GM18511 (cell line): ENCODE measurements around the gene CACNG3.
"Not testable (repeated sequence)": the region's sequence is repeated elsewhere in the genome, so short reads cannot be mapped to it uniquely, and the experiment has no call there.

ENCODE experiments used
- ATAC-seq: cut with Tn5 transposase; IDR thresholded peaks from one replicate; pipeline ENCODE4 v1.9.1; 2021; ENCODE audit warnings: mild to moderate bottlenecking, moderate library complexity; ENCODE audit not compliant: unreplicated experiment

The CACNG3 gene

DNA sequence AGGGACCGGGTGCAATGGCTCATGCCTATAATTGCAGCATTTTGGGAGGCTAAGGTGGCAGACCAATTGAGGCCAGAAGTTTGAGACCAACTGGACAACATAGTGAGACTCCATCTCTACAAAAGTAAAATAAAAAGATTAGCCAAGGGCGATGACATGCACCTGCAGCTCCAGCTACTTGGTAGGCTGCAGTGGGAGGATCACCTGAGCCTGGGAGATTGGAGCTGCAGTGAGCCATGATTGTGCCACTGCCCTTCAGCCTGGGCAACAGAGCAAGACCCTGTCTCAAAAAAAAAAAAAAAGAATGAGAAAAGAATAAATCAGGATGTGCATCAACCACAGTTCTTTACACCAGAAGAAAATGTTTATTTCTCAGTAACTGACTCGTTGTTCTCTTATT is 76.0 kb downstream of the CACNG3 start:
- no peak for ATAC-seq

GRCh38 chr16:24332582-24333090 is 76.5 kb downstream of the CACNG3 start:
- no peak for ATAC-seq

- ATAC-seq: no peak
Observed at GRCh38 chr16:24336491-24336890, 80.4 kb downstream of the CACNG3 start.

DNA sequence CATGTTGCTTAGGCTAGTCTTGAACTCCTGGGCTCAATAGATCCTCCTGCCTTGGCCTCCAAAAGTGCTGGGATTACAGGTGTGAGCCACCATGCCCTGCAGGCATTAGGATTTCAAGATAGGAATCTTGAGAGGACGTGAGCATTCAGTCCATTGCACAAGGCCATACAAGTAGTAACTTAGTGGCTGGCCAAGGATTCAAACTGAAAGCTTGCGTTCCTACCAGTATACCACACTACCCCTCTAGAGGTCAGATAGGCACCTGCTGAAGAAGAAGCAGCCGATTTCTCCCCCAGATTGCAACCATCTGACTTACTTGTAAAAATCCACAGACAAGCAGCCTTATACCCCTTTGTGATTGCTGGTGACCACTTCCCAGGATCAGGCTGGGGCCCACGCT is 80.9 kb downstream of the CACNG3 start:
- no peak for ATAC-seq

- ATAC-seq: not testable (repeated sequence)
Observed at GRCh38 chr16:24343829-24344228, 87.7 kb downstream of the CACNG3 start.

DNA sequence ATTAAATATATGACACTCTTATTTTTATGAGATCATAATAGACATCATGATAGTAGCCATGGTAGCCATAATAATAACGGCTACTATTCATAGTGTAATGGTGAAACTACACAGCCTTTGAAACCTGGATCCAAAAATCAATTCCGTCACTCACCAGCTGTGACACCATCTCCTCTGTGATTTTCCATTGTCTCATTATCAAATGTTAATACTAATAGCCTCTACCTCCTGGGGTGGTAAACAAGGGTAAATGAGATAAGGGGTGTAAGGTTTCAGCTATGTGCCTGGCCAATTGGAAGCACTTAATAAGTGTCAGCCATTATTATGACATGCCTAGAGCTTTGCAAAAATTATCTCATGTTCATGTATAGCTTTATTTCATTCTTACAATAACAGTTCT is 88.6 kb downstream of the CACNG3 start:
- ATAC-seq: no peak

DNA sequence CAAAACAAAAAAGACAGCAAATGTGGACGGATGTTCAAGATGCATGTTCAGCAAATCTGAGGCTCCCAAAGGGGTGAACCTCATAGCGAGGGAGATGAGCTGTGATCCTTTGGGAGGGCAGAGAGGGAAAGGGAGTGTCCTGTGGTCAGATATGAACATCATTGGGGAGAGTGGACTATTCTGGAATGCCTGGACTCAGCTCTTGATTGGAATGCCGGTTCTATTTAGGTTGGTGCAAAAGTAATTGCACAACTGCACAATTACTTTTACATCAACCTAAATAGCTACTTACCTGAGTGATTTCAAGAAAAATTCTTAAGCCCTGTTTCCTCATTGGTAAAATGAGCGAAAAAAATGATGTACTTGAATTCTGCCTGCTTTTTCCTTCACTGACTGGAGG is 89.6 kb downstream of the CACNG3 start:
- ATAC-seq: no peak

DNA sequence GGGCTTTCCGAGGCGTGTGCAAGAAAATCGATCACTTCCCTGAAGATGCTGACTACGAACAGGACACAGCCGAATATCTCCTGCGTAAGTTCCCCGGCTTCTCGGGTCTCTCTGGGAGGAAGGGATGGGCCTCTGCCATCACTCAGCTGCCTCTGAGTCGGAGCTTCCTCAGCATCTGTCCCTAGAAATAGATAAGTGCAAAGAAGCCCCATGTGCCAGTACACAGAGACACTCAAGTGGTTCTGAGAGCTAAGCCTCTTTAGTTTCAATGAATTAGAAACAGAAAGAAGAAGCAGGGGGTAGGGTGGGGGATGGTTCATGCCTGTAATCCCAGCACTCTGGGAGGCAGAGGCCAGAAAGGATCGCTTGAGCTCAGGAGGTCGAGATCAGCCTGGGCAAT is 90.6 kb downstream of the CACNG3 start:
- no peak for ATAC-seq

DNA sequence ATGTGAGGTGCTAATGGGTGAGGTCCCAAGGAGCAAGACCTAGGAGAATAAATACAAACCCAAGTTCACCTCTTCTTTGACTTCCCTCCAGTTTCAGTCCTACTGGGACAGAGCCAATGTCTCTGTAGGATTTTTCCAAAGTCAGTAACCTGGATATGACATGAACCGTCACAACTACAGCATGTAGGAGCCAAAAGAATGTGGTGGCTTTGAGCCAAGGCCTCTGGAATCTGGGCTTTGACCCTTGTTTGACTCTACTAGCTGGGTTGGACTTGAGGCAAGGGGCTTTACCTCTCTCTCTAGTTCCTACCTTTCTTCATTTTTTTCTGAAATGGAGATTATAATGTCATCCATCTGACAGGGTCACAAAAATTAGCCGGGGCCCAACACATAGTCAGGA is 91.4 kb downstream of the CACNG3 start:
- no peak for ATAC-seq

DNA sequence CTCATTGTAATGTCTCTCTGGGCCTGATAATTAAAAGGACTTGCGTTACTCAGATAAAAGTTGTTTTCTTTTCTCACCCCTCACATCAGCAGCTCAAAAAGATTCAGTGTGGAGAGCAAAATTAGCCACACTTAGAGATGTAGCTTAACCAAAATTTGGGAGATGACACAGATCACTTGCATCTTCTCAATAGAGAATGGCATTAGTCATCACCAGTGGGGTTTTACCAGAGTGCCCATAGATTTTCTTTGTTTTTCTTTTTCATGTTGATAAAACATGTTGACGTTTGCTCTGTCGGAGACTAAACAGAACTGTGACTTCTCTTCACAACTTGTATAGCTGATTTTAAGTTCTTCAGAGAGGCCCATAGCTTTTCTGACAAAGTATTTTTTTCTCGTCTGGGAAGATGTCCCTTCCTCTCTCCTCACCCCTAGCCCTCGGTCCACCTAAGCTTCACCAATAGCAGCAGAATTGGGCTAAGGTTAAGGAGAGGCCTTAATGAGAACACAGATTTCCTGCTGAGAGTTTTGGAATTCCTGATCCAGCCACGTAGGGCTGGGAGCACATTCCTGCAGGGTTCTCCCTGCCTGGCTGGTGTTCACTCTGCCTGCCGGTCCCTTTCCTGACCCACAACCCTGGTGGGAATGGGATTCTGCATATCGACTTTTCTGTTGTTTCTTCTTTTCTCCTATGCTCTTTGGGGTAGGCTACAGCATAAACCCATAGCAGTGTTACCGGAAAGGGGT is 92.6 kb downstream of the CACNG3 start:
- ATAC-seq: no peak

- no peak for ATAC-seq
Observed at GRCh38 chr16:24349320-24349719, 93.2 kb downstream of the CACNG3 start.

DNA sequence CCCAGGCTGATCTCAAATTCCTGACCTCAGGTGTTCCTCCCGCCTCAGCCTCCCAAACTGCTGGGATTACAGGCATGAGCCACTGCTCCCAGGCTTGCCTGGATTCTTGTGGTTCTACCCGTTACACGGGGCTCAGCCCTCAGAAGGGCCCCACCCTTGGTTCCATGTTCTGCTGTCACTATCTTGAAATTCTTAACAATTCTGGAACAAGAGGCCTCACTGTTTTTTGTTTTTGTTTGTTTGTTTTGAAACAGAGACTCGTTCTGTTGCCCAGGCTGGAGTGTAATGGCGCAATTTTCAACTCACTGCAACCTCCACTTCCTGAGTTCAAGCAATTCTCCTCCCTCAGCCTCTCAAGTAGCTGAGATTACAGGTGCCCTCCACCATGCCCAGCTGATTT is 96.6 kb downstream of the CACNG3 start:
- no peak for ATAC-seq

DNA sequence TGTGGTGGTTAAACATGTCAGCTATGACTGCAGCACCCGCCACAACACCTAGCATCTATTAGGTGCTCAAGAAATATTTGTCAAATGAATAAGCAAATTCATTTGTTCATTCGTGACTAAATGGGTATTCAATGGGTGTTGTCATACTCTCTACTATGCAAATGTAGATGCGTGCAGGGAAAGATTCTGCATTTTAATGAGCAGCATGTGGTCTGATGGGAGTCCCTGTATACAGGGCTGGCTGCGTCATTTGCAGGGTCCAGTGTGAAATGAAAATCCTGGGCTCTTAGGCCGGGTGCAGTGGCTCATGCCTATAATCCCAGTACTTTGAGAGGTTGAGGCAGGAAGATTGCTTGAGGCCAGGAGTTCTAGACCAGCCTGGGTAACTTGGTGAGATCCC is 97.5 kb downstream of the CACNG3 start:
- ATAC-seq: no peak

- no peak for ATAC-seq
Observed at GRCh38 chr16:24357511-24357910, 101.4 kb downstream of the CACNG3 start.

DNA sequence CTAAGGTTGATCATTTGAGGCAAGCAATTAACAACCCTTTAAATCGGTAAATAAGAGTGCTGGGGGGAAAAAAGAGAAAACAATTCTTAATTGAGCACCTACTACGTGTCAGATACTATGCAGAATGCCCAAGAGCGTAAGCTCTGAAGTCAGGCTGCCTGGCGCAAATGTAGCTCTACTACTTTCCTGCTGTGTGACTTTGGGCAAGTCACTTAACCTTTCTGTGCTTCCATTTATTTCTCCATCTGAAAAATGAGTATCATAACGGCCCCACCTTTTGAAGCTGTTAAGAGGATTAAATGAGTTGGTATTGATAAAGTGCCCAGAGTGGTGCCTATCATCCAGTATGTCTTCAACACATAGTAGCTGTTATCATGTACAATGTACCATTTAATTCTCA is 102.0 kb downstream of the CACNG3 start:
- no peak for ATAC-seq

GRCh38 chr16:24359490-24359889 is 103.4 kb downstream of the CACNG3 start:
- no peak for ATAC-seq

DNA sequence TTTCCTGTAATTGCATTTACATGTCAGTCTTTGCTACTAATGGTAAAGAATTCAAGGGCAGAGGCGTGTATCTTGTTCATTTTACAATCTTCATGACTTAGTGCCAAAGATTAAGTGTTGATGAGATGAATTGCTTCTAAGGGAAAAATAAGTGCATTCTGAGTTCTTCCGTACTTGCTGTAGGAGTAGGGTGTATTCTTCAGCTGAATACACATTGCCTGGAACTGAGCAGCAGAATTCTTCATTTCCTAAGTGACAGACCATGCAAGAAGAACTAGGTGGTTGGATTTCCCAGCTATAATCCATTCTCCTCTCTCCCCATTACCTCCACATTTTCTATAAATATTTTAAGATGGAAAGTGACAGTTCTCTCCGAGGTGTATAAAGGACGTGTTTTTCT is 104.8 kb downstream of the CACNG3 start:
- ATAC-seq: no peak

- no peak for ATAC-seq
Observed at GRCh38 chr16:24364596-24364995, 108.5 kb downstream of the CACNG3 start.

DNA sequence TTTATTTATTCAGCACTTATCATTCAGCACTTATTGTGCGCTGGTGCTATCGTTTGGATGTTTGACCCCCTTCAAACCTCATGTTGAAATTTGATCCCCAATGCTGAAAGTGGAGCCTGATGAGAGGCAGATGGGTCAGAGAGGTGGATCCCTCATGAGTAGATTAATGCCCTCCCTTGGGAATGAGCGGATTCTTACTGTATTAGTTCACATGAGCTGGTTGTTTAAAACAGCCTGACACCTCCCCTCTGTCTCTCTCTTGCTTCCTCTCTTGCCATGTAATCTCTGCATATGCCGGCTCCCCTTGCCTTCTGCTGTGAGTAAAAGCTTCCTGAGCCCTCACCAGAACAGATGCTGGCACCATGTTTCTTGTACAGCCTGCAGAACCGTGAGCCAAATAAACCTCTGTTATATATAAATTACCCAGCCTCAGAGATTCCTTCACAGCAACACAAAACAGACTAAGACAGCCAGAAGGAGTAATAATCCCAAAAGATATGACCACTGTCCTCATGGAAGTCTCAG is 111.1 kb downstream of the CACNG3 start:
- ATAC-seq: no peak

GRCh38 chr16:24372824-24373223 is 116.7 kb downstream of the CACNG3 start:
- ATAC-seq: no peak

- ATAC-seq: no peak
Observed at GRCh38 chr16:24378999-24379398, 122.9 kb downstream of the CACNG3 start.

DNA sequence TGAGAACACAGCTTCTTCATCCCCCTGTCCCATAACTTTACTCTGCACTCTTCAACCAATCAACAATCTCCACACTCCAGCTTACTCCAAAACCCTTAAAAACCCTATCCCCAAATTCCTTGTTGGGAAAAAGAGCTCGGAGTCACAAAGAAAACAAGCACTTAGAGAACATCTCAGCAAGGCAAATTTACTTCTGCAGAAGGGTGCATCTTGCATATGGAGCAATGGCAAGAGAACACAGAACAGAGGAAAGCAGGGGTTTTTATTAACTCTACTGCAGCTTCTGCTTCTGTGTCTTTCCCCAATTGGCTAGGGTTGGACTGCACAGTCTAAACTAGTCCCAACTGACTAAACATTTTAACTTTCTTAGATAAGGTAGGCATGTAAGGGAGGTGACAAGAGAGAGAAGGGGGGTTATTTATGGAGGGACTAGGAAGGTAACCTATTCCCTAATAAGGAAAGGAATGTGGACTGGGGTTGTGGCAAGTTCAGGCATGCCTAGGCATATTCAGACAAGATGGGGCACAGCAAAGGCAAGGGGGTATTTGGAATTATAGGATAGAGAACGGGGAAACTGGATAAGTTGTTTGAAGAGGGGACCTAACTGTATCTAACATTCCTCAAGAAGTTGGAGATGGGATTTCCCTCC is 125.5 kb downstream of the CACNG3 start:
- ATAC-seq: no peak
